Mesodermal cell (in vitro differentiated cells): ENCODE results near the gene LAMA1.

ENCODE experiments used
- H3K27ac ChIP-seq: 2 replicates; pipeline ENCODE4 v1.7.0; 2013; ENCODE audit warnings: mild to moderate bottlenecking, low read depth, low read length, moderate library complexity; ENCODE audit not compliant: severe bottlenecking
- H3K36me3 ChIP-seq: 2 replicates; pipeline ENCODE4 v1.7.1; 2013; ENCODE audit warnings: mild to moderate bottlenecking, low read length, moderate library complexity; ENCODE audit not compliant: control insufficient read depth, insufficient read depth
- H3K4me1 ChIP-seq: one replicate; pipeline ENCODE4 v1.7.1; 2013; ENCODE audit warnings: mild to moderate bottlenecking, low read length; ENCODE audit not compliant: insufficient read depth, control insufficient read depth, poor library complexity, severe bottlenecking
- H3K4me3 ChIP-seq: 2 replicates; pipeline ENCODE4 v1.7.0; 2013; ENCODE audit warnings: low read length, control low read depth, mild to moderate bottlenecking; ENCODE audit not compliant: insufficient read depth, poor library complexity, severe bottlenecking; ENCODE audit errors: extremely low read depth
- H3K9me3 ChIP-seq: 2 replicates; pipeline ENCODE4 v1.7.1; 2013; ENCODE audit warnings: mild to moderate bottlenecking, low read length, moderate library complexity; ENCODE audit not compliant: control insufficient read depth
- WGBS, 2 experiments: methylation state at CpG; one replicate each; pipeline ENCODE4 v1.1.5; 2013; ENCODE audit warnings: missing lambda C conversion rate in 2 of 2; ENCODE audit not compliant: insufficient coverage in 2 of 2; 5-methylcytosine and 5-hydroxymethylcytosine counted together

The LAMA1 gene

DNA sequence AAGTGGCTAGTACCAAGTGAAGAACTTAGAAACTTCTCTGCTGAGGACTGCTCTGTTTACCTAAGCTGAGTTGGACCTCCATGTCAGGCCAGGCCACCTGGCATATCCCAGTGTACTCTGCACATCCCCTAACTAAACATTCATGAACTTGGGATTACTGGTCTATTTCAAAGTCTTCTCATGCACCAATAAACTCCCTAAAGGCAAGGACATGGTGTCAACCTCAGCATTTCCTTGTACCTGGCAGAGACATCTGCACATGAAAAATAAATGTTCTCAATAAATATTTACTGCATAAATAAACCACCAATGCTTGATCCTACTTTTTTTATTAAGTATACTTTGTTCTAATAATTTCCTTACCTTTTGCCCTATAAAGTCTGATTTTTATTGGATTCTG lies 124.8 kb downstream of the LAMA1 start:
- no peaks in the 10 kb centered on the region for H3K4me1 ChIP-seq
- H3K4me3 ChIP-seq: no peak overlapping the region
- no peak overlapping the region for H3K27ac ChIP-seq
- peaks cover 20% of the 10 kb centered on the region for H3K36me3 ChIP-seq
- no peaks in the 10 kb centered on the region for H3K9me3 ChIP-seq

DNA sequence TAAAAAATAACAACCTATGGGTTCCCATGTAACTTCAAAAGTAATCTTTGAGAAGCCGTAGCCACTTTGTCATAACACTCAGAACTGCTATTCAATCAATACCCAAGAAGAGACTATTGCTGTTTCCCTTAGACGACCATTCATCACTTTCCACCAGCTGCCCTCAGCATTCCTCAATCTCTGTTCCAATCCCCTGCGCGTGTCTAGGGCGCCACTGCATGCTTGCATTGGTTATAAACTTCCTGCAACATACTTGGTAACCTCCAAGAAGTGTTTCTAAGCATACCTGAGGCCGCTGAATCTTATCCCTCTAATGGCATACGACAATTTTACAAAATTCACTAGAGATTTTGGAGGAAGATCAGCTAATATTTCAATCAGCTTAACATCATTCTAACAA lies 134.2 kb downstream of the LAMA1 start:
- Histone ChIP-seq H3K27ac (no peak overlapping the region), H3K9me3 (no peaks in the 10 kb centered on the region), H3K4me1 (peaks cover 3% of the 10 kb centered on the region), H3K36me3 (peaks cover 24% of the 10 kb centered on the region), H3K4me3 (no peak overlapping the region)
- WGBS, 2 experiments: 89 to 100% methylated on average over 4 to 6 of the region's 7 CpGs

DNA sequence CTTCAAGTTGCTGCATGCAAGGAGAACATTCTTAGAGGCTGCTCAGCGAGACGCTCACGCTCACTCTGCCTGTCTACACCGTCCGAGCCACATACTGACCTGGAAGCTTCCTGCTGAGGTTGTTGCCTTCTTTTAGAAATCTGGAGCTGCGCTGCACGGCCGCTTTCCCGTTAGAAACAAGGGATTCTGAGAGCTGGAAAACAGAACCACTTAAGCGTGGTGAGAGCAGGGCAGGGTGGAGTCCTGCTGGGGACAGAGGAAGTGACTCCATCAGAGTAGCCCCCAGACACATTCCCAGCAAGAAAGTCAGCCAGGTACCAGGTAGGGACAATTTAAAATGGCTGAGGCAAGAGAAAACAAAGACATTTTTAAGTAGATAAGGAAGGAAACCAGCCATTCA lies 135.2 kb downstream of the LAMA1 start:
- H3K9me3 ChIP-seq: no peaks in the 10 kb centered on the region
- H3K4me1 ChIP-seq: peaks cover 3% of the 10 kb centered on the region
- peaks cover 24% of the 10 kb centered on the region for H3K36me3 ChIP-seq
- 79 to 85% methylated on average over 8 to 10 of the region's 10 CpGs for WGBS, 2 experiments
- no peak overlapping the region for H3K4me3 ChIP-seq
- H3K27ac ChIP-seq: no peak overlapping the region

DNA sequence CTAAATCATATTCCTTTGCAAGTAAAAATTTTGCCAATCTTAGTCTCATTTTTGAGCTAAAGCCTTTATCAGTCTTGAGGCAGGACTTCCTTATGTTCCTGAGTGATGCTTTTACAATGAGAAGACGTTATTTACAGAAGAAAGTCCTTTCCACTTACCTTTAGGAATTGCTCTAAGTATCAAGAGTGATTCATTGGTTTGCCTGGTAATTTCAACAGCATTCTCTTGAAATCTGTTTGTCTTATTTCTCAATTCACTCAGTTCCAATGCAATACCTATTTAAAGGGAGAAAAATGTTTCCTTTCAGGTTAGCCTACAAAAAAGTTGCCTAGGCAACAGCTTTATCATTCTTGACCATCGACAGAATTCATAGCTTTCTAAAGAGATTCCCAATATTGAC lies 137.2 kb downstream of the LAMA1 start:
- Histone ChIP-seq H3K4me3 (no peak overlapping the region), H3K9me3 (no peaks in the 10 kb centered on the region), H3K27ac (no peak overlapping the region), H3K36me3 (peaks cover 30% of the 10 kb centered on the region), H3K4me1 (peaks cover 3% of the 10 kb centered on the region)
- WGBS, 2 experiments: 100% methylated on average over 1 to 2 of the region's 2 CpGs

DNA sequence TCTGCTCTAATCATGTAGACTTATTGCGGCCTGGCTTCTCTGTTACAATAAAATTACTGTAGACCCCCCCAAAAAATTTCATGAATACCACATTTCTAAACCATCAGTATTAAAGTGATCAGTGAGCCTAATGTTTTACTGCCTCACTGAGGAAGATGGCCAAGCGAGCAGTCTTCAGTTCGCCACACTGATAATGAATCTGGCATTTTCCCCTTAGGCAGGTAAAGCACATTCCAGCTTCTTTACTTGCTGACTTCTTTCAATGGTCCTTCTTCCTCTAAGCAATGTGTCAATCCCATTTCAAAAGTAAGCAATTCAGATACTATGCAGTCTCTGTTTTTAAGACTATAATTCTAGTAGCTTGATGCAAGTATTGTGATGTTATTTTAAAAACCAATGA lies 137.6 kb downstream of the LAMA1 start:
- H3K27ac ChIP-seq: no peak overlapping the region
- peaks cover 3% of the 10 kb centered on the region for H3K4me1 ChIP-seq
- no peaks in the 10 kb centered on the region for H3K9me3 ChIP-seq
- peaks cover 32% of the 10 kb centered on the region for H3K36me3 ChIP-seq
- 94 to 97% methylated on average over 2 to 3 of the region's 3 CpGs for WGBS, 2 experiments
- H3K4me3 ChIP-seq: no peak overlapping the region

DNA sequence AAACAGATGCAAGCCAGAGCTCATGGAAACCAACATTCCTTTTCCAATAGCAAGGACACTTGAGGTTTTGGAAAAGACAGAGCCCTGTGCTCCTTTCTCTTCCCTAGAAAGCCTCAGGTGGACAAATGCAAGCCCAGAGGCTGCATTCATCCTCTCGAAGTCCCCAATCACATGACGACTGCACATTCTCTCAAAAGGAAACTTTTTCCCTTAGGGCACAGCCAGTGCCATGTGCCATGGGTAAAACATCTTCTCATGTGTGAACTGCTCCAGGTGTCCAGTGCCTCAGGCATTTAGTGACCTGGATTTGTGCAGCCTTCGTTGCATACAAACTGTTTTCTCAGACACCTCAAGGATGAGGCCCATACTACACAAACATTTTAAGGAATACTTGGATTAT lies 140.7 kb downstream of the LAMA1 start:
- Histone ChIP-seq H3K27ac (no peak overlapping the region), H3K4me1 (no peaks in the 10 kb centered on the region)

DNA sequence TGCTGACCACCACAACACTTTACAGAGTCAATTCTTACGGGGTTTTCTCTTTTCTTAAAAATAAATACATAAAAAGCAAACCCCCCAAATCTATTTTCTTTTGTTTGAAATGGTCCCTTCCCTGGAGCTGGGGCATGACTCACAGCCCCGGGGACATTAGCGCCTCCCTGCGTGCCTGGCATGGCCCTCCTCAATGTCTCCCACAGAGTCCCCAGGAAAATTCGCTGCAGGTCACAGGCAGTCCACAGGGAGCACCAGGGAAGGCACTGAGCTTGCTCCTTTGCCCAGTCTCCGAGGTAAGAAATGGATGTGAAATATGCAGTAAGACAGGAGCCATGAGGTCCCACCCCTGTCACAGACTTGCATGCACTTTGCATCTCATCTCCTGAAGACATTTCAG lies 142.5 kb downstream of the LAMA1 start:
- 80 to 84% methylated on average over 5 to 6 of the region's 6 CpGs for WGBS, 2 experiments
- Histone ChIP-seq H3K4me1 (no peaks in the 10 kb centered on the region), H3K4me3 (no peak overlapping the region), H3K36me3 (peaks cover 34% of the 10 kb centered on the region), H3K9me3 (no peaks in the 10 kb centered on the region), H3K27ac (no peak overlapping the region)

More for the DNA sequence above, 140.7 kb downstream of the LAMA1 start:
- Histone ChIP-seq H3K36me3 (peaks cover 31% of the 10 kb centered on the region), H3K4me3 (no peak overlapping the region), H3K9me3 (no peaks in the 10 kb centered on the region)
- WGBS, 2 experiments: 65 to 76% methylated on average over 2 to 3 of the region's 3 CpGs

DNA sequence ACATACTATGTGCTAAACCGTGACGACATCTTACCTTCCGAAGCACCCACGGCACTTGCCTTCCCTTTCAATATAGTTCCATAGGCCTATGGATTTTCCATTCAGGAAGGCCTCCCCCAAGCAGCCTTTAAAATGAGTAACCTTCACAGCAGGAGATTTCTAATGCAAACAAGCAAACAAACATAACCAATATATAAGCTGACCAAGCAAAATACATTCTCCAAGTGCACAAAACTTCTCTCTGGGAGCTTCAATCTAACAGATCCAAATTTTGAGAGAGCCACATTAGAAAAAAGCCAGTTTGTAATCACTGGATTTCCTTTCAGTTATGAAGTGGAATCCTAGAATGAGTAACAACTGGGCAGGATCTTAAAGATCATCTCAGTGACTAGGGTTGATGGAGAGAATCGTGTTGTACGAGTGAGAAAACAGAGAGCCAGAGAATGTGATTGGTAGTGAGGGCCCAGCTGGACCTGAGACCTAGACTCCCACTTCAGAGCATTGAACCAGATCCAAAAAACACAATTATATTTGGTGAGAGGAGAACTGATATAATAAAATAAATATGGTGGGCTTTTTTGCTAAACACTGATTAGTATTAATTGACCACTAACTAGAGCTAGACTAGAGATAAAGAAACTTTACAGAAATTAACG lies 145.6 kb downstream of the LAMA1 start:
- WGBS, 2 experiments: 83 to 89% methylated on average over 4 to 5 of the region's 7 CpGs
- Histone ChIP-seq H3K36me3 (peaks cover 32% of the 10 kb centered on the region), H3K4me1 (no peaks in the 10 kb centered on the region), H3K9me3 (no peaks in the 10 kb centered on the region), H3K4me3 (no peak overlapping the region), H3K27ac (no peak overlapping the region)

DNA sequence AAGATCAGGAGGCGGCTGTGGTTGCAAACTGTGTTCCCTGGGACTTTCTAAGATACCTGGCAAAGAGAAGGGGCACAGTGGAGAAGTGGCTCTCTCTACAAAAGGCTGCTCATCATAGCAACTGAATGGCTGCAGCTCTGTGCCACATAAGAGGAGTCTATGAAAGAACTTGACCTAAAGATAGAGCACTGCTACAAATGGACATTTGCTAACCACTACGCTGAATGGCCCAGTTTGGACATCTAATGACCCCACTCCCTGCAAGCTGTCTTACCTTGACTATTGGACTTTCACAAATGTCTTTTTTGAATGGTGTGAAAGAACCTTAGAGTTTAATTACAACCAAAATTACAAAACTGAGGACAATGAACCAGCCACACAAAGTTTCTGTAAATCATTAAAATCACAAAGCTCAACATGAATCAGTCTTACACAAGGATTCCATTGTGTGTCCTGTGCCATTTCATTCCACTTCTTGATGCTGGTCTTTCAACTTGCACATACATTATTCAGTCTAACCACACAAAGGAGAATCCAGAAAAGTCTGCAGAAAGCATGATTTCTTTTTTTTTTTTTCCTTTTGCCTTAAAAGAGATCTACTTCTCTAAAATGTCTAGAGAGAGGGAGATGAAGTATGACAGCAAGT lies 154.0 kb downstream of the LAMA1 start:
- H3K4me1 ChIP-seq: peaks cover 9% of the 10 kb centered on the region
- H3K4me3 ChIP-seq: no peak overlapping the region
- H3K27ac ChIP-seq: no peak overlapping the region
- H3K36me3 ChIP-seq: no peaks in the 10 kb centered on the region
- H3K9me3 ChIP-seq: no peaks in the 10 kb centered on the region
- 94% methylated on average over 2 of the region's 2 CpGs; no CpG with 5 or more reads in 1 of the 2 experiments for WGBS, 2 experiments

DNA sequence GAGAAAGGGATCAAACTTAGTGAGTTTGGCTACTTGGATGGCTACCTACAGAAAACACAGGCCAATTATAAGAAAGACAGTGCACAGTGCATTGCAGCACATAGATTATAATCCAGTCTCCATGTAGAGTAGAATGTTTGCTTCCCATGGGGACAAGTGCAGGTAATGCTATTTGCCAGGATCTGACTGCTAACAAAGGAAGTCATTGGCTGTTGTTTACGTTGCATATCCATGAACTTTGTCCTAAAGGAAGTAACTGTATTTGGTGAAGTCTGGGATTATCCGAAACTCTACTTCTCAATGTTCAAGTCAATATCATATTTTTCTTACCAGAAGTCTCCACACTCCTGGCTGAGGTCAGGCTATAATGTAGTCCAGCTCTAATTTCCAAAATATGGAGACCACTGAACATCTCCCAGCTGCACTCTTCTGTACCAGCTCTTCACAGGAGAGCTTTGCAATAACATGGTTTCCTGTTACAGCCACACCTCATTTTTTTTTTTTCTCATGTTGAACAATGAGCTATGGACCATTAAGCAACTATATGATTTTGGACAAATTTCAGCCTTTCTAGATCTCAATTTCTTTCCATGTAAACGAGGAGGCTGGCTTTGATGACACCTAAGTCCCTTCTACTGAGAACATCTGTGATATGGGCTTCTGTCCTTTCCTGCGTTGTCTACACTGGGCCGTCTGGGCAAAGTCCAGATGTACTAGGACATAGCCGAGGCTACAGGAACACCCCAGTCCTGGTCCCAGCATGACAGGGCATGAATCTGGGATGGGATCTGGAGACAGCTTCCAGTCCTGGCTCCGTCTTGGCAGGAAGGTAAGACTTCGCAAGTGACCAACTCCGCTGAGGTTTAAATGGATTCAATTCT lies 154.8 kb downstream of the LAMA1 start:
- peaks cover 9% of the 10 kb centered on the region for H3K4me1 ChIP-seq
- no peak overlapping the region for H3K27ac ChIP-seq
- H3K36me3 ChIP-seq: no peaks in the 10 kb centered on the region
- no peaks in the 10 kb centered on the region for H3K9me3 ChIP-seq
- 91 to 95% methylated on average over 7 of the region's 9 CpGs for WGBS, 2 experiments
- no peak overlapping the region for H3K4me3 ChIP-seq
